Measurements from ENCODE around the gene CSNK1D. TPM values are rescaled to one million over a fixed set of nuclear protein-coding genes. Genes with fewer than 3 reads are reported as not detected.

Gene CSNK1D
- total and polyA plus RNA-seq, 10 of the 15 experiments (the other 5 are each of a cell fraction or from before 2014, with no cell fraction given): 5.7 to 105 (median 58.1) TPM

DNA sequence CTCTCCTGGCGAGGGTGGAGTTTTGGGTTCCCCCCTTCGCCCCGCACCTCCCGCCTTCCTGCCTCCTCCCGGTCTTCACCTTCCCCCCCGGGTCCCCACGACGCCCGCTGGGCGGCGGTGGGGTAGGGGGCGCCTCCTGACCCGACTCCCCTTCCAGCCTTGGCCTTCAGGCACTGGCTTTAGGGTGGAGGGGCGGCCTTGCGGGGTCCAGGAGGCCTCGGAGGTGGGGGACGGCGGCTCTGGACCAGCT is 42.3 kb downstream of the CSNK1D start:
- DNase-seq (ENCODE audit: low read depth, low spot score): no peak
- H3K79me2 ChIP-seq (ENCODE audit: control insufficient read depth, insufficient read depth, low read length): peaks cover 76% of the 10 kb centered on the region

More for the DNA sequence above, 42.3 kb downstream of the CSNK1D start:
- CTCF ChIA-PET: interaction anchor here (2.0 kb wide), 1 partner anchor 25 kb away, joined by 8 read pairs; no protein-coding TSS in a partner anchor
- no peak for FAIRE-seq
- intact Hi-C loops (cut with micrococcal nuclease; ENCODE audit: unreplicated experiment): loop anchor here (5.0 kb wide), 1 partner anchor 181 kb away; no protein-coding TSS in a partner anchor
- SMC1A ChIA-PET (ENCODE audit: uncharacterized antibody, unreplicated experiment): interaction anchor here (1.1 kb wide), 1 partner anchor 25 kb away, joined by 8 read pairs; no protein-coding TSS in a partner anchor
- RAD21 ChIA-PET (ENCODE audit: unreplicated experiment): interaction anchor here (0.9 kb wide), 1 partner anchor 72 kb away, joined by 4 read pairs; no protein-coding TSS in a partner anchor
- Histone ChIP-seq H4K20me1 (ENCODE audit: control insufficient read depth, insufficient read depth) (no peaks in the 10 kb centered on the region), H3K4me1 (ENCODE audit: control insufficient read depth, insufficient read depth, low read length) (peaks cover 38% of the 10 kb centered on the region), H3K4me3 (peak overlapping the region; percentile 99), H3K9ac (ENCODE audit: control insufficient read depth, insufficient read depth, low read length) (peak overlapping the region; percentile 85), H2AFZ (ENCODE audit: control insufficient read depth, low read depth, low read length) (no peak overlapping the region), H3K27me3 (replicated peaks in 1 of 2; ENCODE audit: control insufficient read depth in 2 of 2, insufficient read depth in 2 of 2, low read length in 1 of 2) (no peaks in the 10 kb centered on the region), H3K36me3 (ENCODE audit: control insufficient read depth in 2 of 2, insufficient read depth in 2 of 2, low read length in 1 of 2) (peaks cover 0 to 6% of the 10 kb centered on the region in 2 experiments; a peak in 3 of 4 replicates), H3K4me2 (ENCODE audit: control insufficient read depth, insufficient read depth) (peak overlapping the region; percentile 79), H3K9me3 (replicated peaks; ENCODE audit: control insufficient read depth, insufficient read depth, low read length) (no peaks in the 10 kb centered on the region), H3K27ac (ENCODE audit: control insufficient read depth, insufficient read depth) (peak overlapping the region; percentile 73)
- BruUV-seq (replicated peaks): no TSS peak
- in situ Hi-C loops (cut with MboI): no loop called here
- WGBS (ENCODE audit: insufficient coverage, insufficient replicate concordance, low lambda C conversion rate, missing lambda C conversion rate): 0% methylated on average over 7 of the region's 18 CpGs
- TF ChIP-seq GATAD2B (conservative IDR thresholded peaks at IDR 0.05; ENCODE audit: low read depth) (no peak), ZNF24 (IDR thresholded peaks at IDR 0.05) (no peak), YBX1 (IDR thresholded peaks at IDR 0.05) (no peak), EZH2 (IDR thresholded peaks at IDR 0.05; ENCODE audit: borderline replicate concordance, control insufficient read depth, low read depth, low read length) (no peak), POLR2A (IDR thresholded peaks at IDR 0.05; ENCODE audit: low read depth, low read length) (no peak), ZNF622 (IDR thresholded peaks at IDR 0.05) (no peak), RAD21 (IDR thresholded peaks at IDR 0.05; ENCODE audit: insufficient read depth, low read depth, low read length) (no peak), BHLHE40 (IDR thresholded peaks at IDR 0.05; ENCODE audit: borderline replicate concordance in 1 of 2, low read depth in 2 of 2, low read length in 1 of 2) (no peak), POLR2AphosphoS2 (IDR thresholded peaks at IDR 0.05; ENCODE audit: low read depth, low read length) (0 out of 2 replicates have a peak, but pooled peaks have one; percentile 13), MEF2B (IDR thresholded peaks at IDR 0.05; ENCODE audit: partially characterized antibody, poor library complexity, severe bottlenecking) (peak; percentile 9), NFIC (IDR thresholded peaks at IDR 0.05; ENCODE audit: low read depth, low read length) (no peak), STAT3 (IDR thresholded peaks at IDR 0.05; ENCODE audit: low read depth, low read length) (no peak), CHD4 (IDR thresholded peaks at IDR 0.05) (no peak), SPI1 (IDR thresholded peaks at IDR 0.05; ENCODE audit: borderline replicate concordance, insufficient read depth, low read depth, low read length) (no peak), HDGF (IDR thresholded peaks at IDR 0.05) (no peak; the same call in 1 of the 2 replicates), MXI1 (IDR thresholded peaks at IDR 0.05; ENCODE audit: low read depth, low read length) (0 out of 2 replicates have a peak, but pooled peaks have one; percentile 8), USF2 (IDR thresholded peaks at IDR 0.05; ENCODE audit: borderline replicate concordance, low read depth, low read length) (no peak), NBN (IDR thresholded peaks at IDR 0.05) (no peak), MYC (IDR thresholded peaks at IDR 0.05; ENCODE audit: insufficient read depth, insufficient read length, insufficient replicate concordance, low read length, severe bottlenecking) (no peak), ZBED1 (IDR thresholded peaks at IDR 0.05; ENCODE audit: borderline replicate concordance) (no peak), USF1 (IDR thresholded peaks at IDR 0.05; ENCODE audit: borderline replicate concordance, extremely low read length, insufficient read depth, low read depth, low read length) (no peak), ZSCAN29 (IDR thresholded peaks at IDR 0.05) (no peak)
- TF ChIP-seq, protein P1, sequence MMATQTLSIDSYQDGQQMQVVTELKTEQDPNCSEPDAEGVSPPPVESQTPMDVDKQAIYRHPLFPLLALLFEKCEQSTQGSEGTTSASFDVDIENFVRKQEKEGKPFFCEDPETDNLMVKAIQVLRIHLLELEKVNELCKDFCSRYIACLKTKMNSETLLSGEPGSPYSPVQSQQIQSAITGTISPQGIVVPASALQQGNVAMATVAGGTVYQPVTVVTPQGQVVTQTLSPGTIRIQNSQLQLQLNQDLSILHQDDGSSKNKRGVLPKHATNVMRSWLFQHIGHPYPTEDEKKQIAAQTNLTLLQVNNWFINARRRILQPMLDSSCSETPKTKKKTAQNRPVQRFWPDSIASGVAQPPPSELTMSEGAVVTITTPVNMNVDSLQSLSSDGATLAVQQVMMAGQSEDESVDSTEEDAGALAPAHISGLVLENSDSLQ (IDR thresholded peaks at IDR 0.05): no peak
- TF ChIP-seq, protein P2, sequence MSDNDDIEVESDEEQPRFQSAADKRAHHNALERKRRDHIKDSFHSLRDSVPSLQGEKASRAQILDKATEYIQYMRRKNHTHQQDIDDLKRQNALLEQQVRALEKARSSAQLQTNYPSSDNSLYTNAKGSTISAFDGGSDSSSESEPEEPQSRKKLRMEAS (IDR thresholded peaks at IDR 0.05; ENCODE audit: low read depth, low read length): no peak
- POLR2A ChIA-PET: interaction anchor here (1.1 to 3.9 kb wide), 6 partner anchors 13 to 66 kb away, joined by 3 to 17 read pairs (median 4); partner anchors contain the start of gene CCDC57
- ATAC-seq: peak; percentile 64

All from GM12878 (cell line).